Activated CD4-positive, alpha-beta T cell treated with anti-CD3 and anti-CD28 coated beads, Interleukin-2, amount 10 ng/mL, durations not matched to agents 7 days and 5 days (primary cell): ENCODE data around the gene RECK. TPM values are rescaled to one million over a fixed set of nuclear protein-coding genes. Genes with fewer than 3 reads are reported as not detected.

Source experiments
- CTCF ChIA-PET: fragments of 350-600 bp; sonication (Branson Sonifier 250); formaldehyde crosslinking; loops from one replicate; lab custom pipeline; 2021; ENCODE audit warnings: antibody characterized with exemption; lab: Charles Lee
- POLR2A ChIA-PET: fragments of 350-600 bp; sonication (Branson Sonifier 250); formaldehyde crosslinking; loops from one replicate; lab custom pipeline; 2021; ENCODE audit warnings: antibody characterized with exemption; lab: Charles Lee
- DNase-seq: peaks from one replicate; pipeline ENCODE4 v3.0.0-alpha.2; 2020
- H3K27ac Mint-ChIP-seq: one replicate; pipeline ENCODE4 v1.8.0; 2021; ENCODE audit warnings: mild to moderate bottlenecking, moderate library complexity, mixed read lengths
- H3K27me3 Mint-ChIP-seq: one replicate; pipeline ENCODE4 v1.8.0; 2021; ENCODE audit warnings: mixed read lengths
- H3K36me3 Mint-ChIP-seq: one replicate; pipeline ENCODE4 v1.8.0; 2021; ENCODE audit warnings: low read depth, mixed read lengths
- H3K4me1 Mint-ChIP-seq: one replicate; pipeline ENCODE4 v1.8.0; 2021; ENCODE audit warnings: mixed read lengths
- H3K4me3 Mint-ChIP-seq: one replicate; pipeline ENCODE4 v1.8.0; 2021; ENCODE audit warnings: mild to moderate bottlenecking, moderate library complexity, mixed read lengths
- H3K9me3 Mint-ChIP-seq: one replicate; pipeline ENCODE4 v1.8.0; 2021; ENCODE audit warnings: mixed read lengths
- total RNA-seq, 2 experiments: library from RNA; stranded (reverse); gene quantifications; one replicate each; pipeline ENCODE4 v1.2.3, GENCODE V29; 2021

The RECK gene
- total RNA-seq, 2 experiments from 2014 or later, result 7.0 to 8.2 TPM

DNA sequence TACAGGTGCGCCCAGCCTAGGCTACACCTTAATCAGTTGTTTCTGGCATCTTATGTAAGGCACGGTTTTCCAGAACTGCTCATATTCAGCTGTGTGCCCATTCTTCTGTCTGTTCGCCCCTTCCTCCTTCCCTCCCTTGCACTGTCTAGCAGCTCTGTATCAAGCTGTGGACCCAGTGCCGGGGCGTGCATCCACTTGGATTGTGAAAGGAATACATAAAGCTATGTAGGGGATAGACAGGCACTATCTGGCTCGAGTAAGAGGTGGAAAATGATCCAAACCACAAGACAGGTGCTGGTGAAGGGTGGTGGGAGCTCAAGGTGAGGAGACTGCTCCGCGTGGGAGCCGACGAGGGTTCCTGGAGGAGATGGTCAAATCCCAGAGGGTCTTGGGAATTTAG is 101.8 kb downstream of the RECK start:
- H3K9me3 Mint-ChIP-seq, result no peaks in the 10 kb centered on the region
- CTCF ChIA-PET, result interaction anchor here (1.4 to 5.6 kb wide), 3 partner anchors 11 to 31 kb away, joined by 4 to 37 read pairs (median 4); partner anchors contain the start of gene CCIN
- H3K4me3 Mint-ChIP-seq, result peak overlapping the region; percentile 85
- peaks cover 14% of the 10 kb centered on the region for H3K27me3 Mint-ChIP-seq
- POLR2A ChIA-PET, result no interaction called here
- peaks cover 73% of the 10 kb centered on the region for H3K4me1 Mint-ChIP-seq
- H3K27ac Mint-ChIP-seq, result no peak overlapping the region
- peaks cover 38% of the 10 kb centered on the region for H3K36me3 Mint-ChIP-seq
- DNase-seq, result no peak

DNA sequence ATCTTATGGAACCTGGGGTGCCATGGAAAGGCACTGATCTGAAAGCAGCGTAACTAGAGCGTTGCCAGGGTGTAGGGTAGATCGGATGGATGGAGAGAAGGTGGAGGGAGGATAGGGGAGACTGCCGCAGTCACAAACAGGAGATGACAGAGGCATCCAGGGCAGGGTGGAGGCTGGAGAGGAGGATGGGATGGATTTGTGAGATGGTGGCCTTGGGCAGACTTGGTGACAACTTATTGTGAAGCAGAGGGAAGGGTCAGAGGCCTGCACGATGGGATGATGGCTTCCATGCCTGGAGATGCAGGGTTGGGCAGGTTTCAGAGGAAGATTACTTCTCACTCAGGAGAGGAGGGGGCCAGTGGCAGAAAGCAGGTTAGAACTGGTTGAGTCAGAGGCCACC is 102.2 kb downstream of the RECK start:
- no peaks in the 10 kb centered on the region for H3K9me3 Mint-ChIP-seq
- ChIA-PET CTCF (interaction anchor here (1.4 to 5.6 kb wide), 3 partner anchors 11 to 30 kb away, joined by 4 to 37 read pairs (median 4); partner anchors contain the start of gene CCIN), POLR2A (no interaction called here)
- peaks cover 14% of the 10 kb centered on the region for H3K27me3 Mint-ChIP-seq
- no peak overlapping the region for H3K4me3 Mint-ChIP-seq
- no peak overlapping the region for H3K27ac Mint-ChIP-seq
- H3K4me1 Mint-ChIP-seq, result peaks cover 77% of the 10 kb centered on the region
- DNase-seq, result no peak
- peaks cover 42% of the 10 kb centered on the region for H3K36me3 Mint-ChIP-seq

DNA sequence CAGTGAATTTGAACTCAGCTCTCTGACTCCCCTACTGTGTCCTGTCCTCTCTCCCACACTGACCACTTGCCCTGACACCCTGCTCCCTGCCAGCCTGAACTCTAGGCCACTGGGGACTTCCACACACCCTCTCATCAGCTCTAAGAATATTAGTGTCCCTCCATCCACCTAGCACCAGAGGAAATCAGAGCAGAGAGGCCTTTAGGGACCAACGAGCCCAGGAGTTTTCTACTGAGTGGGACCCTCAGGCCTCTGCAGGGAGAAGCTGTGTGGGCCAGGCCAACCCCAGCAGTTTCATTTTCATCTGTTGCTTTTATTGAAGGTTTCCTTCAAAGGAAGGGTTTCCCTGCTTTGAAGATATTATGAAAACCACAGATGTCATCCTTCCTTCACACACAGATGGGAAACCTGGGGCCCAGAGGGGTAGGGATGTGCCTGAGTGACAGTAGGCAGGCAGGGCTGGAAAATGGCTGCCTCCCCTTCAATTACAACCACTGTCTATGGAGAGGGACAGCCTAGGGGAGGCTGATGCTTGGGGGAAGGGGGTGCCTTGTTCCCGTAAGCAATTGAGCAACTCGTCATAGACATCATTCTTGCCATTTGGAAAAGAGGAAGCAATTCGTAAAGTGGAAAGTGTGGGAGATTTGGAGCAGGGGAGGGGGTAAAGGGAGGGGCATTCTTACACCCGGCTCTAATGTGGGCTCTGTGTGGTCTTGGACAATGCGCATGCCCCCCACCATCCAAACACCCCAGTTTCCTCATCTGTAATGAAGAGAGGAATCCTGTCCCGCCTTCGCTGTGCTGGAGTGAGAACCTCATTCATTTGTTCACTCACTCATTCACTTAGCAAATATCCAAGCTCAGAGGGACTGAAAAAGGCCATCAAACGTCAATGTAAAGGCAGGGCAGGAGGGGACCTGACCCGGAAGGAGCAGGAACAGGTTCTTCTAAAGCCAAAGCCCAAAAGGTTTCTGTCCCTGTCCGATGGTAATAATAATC is 103.7 kb downstream of the RECK start:
- Mint-ChIP-seq H3K36me3 (peaks cover 56% of the 10 kb centered on the region), H3K27ac (peak overlapping the region; percentile 59), H3K4me1 (peaks cover 91% of the 10 kb centered on the region), H3K27me3 (peaks cover 7% of the 10 kb centered on the region), H3K4me3 (peak overlapping the region; percentile 57), H3K9me3 (peaks cover 2% of the 10 kb centered on the region)
- ChIA-PET CTCF (interaction anchor here (0.9 to 5.6 kb wide), 5 partner anchors 9 to 50 kb away, joined by 3 to 37 read pairs (median 4); partner anchors contain the start of gene CLTA), POLR2A (no interaction called here)
- DNase-seq, result peak; percentile 63

DNA sequence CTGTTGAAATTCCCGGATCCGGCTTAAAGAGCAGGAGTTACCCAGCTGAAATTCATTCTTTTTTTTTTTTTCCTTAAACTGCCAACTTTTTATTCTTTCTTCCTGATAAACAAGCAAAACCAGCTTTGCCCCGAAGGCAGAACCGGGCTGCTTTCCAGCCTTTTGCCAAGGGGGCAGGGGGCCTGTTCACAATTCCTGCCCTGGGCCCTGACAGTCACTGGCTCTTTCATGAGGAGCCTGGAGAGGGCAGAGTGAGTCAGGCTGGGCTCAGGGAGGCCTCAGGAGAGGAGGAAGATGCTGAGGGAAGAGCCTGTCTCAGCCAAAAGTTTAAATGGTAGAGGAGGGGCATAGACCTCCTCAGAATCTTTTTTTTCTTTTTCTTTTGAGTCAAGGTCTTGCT is 104.6 kb downstream of the RECK start:
- POLR2A ChIA-PET, result no interaction called here
- Mint-ChIP-seq H3K4me3 (peak overlapping the region; percentile 57), H3K27ac (no peak overlapping the region)

DNA sequence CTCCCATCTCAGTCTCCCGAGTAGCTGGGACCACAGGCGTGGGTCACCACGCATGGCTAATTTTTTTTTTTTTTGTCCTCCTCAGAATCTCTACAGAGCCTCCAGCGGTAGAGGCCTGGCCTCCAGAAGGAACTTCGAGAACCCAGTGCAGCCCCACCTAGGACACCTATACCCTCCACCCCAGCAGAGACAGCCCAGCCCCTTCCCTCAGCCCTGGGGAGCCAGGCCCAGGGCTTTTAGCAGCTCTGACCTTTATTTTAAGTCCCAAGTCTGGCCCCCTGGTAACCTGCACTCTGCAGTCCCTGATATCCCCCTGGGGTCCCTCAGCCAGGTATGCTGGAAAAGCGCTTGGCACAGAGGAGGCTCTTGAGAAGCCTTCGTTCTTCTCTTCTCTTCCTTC is 105.0 kb downstream of the RECK start:
- ChIA-PET CTCF (interaction anchor here (0.6 to 4.3 kb wide), 4 partner anchors 24 to 624 kb away, joined by 3 to 19 read pairs (median 10); partner anchors contain the start of gene CLTA), POLR2A (no interaction called here)
- Mint-ChIP-seq H3K36me3 (peaks cover 67% of the 10 kb centered on the region), H3K27me3 (no peaks in the 10 kb centered on the region), H3K9me3 (peaks cover 13% of the 10 kb centered on the region), H3K27ac (peak overlapping the region; percentile 54), H3K4me3 (peak overlapping the region; percentile 80), H3K4me1 (peaks cover 96% of the 10 kb centered on the region)
- DNase-seq, result no peak

More for the DNA sequence above, 104.6 kb downstream of the RECK start:
- CTCF ChIA-PET, result interaction anchor here (0.6 to 4.3 kb wide), 3 partner anchors 25 to 625 kb away, joined by 3 to 19 read pairs (median 3); partner anchors contain the start of gene CLTA
- H3K9me3 Mint-ChIP-seq, result peaks cover 11% of the 10 kb centered on the region
- no peak for DNase-seq
- peaks cover 93% of the 10 kb centered on the region for H3K4me1 Mint-ChIP-seq
- no peaks in the 10 kb centered on the region for H3K27me3 Mint-ChIP-seq
- peaks cover 65% of the 10 kb centered on the region for H3K36me3 Mint-ChIP-seq

DNA sequence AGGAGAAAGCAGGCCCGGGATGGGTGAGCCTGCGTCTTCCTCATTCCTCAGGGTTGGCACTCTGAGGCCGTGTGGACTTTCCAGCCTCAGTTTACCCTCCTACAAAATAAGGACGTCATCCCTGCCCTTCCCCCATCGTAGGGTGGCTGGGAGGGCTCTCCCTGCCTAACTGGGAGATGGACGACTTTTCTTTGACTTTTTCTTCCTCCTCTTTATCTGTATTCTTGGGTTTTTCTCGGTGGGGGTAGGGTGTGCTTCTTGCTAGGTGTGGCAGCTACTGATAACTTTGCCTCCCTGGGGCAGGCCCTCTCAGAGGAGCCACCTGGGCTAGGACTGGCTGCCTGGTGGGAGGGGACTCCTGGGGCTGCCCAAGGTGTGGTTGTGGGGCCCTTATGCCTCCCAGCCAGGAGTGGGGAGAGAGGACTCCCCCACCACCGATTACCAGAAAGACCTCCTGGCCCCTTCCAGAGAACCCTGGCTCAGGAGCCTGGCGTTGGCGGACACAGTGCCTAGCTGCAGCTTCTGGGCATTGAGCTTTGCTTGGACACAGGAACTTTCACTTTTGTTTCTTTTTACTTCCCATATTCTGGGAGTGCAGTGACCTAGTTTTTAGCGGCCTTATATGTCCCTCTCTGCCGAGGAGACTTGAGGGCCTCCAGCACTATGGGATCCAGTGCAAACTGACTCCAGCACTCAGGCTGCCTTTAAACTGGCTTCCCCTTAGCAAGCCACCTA is 106.0 kb downstream of the RECK start:
- H3K36me3 Mint-ChIP-seq, result peaks cover 73% of the 10 kb centered on the region

DNA sequence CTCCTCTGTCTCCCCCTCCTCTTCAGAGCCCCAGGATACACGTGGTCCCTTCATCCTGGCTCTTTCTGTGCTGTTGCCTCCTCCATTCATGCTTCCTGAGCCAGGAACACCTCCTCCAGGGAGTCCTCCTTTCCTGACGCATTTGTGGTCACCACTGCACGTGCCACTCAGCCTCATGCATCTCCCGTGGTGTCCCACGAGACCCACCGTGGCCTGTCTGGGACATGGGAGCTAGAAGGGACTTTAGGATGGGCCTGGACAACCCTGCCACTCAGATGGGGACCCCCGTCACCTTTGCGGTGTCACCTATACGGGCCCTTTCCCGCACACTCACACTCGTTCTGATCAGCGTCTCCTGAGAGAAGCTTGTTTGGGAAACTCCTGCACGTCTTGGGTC is 106.5 kb downstream of the RECK start:
- DNase-seq, result no peak
- POLR2A ChIA-PET, result no interaction called here
- peaks cover 17% of the 10 kb centered on the region for H3K9me3 Mint-ChIP-seq
- peaks cover 98% of the 10 kb centered on the region for H3K4me1 Mint-ChIP-seq
- H3K4me3 Mint-ChIP-seq, result peak overlapping the region; percentile 80
- H3K36me3 Mint-ChIP-seq, result peaks cover 73% of the 10 kb centered on the region
- peak overlapping the region; percentile 94 for H3K27ac Mint-ChIP-seq
- no peaks in the 10 kb centered on the region for H3K27me3 Mint-ChIP-seq
- CTCF ChIA-PET, result interaction anchor here (0.8 to 4.3 kb wide), 6 partner anchors 11 to 105 kb away, joined by 3 to 19 read pairs (median 4); no protein-coding TSS in a partner anchor

More for the DNA sequence above, 106.0 kb downstream of the RECK start:
- H3K27me3 Mint-ChIP-seq, result no peaks in the 10 kb centered on the region
- ChIA-PET POLR2A (no interaction called here), CTCF (interaction anchor here (0.8 to 4.3 kb wide), 6 partner anchors 12 to 104 kb away, joined by 3 to 19 read pairs (median 4); no protein-coding TSS in a partner anchor)
- peak overlapping the region; percentile 80 for H3K4me3 Mint-ChIP-seq
- peaks cover 17% of the 10 kb centered on the region for H3K9me3 Mint-ChIP-seq
- peak overlapping the region; percentile 94 for H3K27ac Mint-ChIP-seq
- no peak for DNase-seq
- peaks cover 98% of the 10 kb centered on the region for H3K4me1 Mint-ChIP-seq

DNA sequence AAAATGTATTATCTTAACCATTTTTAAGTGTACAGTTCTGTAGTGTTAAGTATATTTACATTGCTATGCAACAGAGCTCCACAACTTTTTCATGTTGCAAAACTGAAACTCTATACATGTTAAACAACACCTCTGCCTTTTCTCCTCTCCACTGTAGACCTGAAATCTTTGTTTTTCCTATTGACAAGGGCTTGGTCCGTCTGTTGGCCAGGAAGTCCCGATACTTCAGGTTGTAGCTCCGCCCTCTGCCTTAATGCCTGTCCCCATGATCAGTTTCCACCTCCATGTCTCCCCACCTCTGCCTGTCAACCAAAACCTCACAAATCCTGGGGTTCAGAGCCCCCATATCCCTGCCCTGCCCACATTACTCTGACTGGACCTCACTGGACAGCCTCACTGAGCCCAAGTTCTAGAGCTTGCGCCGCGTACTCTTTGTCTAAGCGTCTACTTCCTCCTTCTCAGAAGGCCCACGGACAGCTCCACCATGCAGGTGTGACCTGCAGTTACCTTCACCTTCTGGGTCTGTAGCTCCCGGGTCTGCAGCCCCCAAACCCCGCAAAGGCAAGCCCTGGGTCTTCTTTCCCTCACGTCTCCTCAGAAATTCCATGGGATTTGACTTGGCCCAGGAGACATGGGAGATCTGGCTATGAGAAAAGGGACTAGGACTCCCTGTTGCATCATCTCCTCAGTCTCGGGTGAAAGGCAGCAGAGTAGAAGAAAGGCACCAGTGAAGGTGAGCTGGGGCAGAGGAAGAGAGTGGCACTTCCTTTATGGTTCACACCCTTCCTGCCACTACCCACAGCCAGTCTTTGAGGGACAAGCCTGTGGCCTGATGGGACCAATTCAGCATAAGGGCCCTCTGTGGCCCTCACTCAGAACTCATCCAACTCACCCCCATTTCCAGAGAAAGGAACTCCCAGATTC is 107.9 kb downstream of the RECK start:
- ChIA-PET CTCF (interaction anchor here (1.1 to 4.3 kb wide), 7 partner anchors 8 to 45 kb away, joined by 4 to 19 read pairs (median 5); partner anchors contain the start of gene GLIPR2), POLR2A (interaction anchor here (0.6 kb wide), 1 partner anchor 80 kb away, joined by 3 read pairs; no protein-coding TSS in a partner anchor)
- H3K27me3 Mint-ChIP-seq, result no peaks in the 10 kb centered on the region
- peaks cover 71% of the 10 kb centered on the region for H3K36me3 Mint-ChIP-seq
- peak overlapping the region; percentile 80 for H3K4me3 Mint-ChIP-seq
- H3K27ac Mint-ChIP-seq, result peak overlapping the region; percentile 94
- H3K9me3 Mint-ChIP-seq, result peaks cover 17% of the 10 kb centered on the region
- DNase-seq, result peak; percentile 53
- peaks cover 95% of the 10 kb centered on the region for H3K4me1 Mint-ChIP-seq

DNA sequence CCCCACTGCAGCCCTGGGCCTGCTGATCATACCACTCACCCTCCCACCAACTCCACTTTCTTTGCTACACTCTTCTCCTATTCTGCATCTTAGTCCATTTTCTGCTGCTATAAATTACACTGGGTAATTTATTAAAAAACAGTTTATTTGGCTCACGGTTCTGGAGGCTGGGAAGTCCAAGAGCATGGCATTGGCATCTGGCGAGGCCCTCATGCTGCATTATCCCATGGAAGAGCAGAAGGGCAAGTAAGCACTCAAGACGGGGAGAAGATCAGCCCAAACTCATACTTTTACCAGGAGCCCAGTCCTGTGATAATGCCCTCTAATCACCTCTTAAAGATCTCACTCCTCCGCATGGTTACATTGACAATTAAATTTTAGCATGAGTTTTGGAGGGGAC is 109.3 kb downstream of the RECK start:
- CTCF ChIA-PET, result no interaction called here
- H3K36me3 Mint-ChIP-seq, result peaks cover 72% of the 10 kb centered on the region

DNA sequence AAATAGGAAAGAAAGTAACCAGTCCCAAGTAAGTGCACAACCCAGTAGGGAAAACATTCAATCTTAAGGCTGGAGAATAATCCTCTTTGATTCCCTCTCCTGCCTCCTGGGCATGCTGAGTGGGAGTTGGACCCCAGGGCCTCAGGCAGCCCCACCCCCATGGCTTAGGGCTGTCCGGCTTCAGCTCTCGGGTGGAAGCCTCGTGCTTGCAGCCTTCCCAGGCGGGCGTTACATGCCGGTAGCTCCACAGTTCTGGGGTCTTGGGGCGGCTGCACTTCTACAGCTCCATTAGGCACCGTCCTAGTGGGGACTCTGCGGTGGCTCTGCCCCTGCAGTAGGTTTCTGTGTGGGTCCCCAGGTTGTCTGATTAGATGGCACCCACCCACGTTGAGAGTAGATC is 109.9 kb downstream of the RECK start:
- no peak for DNase-seq
- Mint-ChIP-seq H3K4me3 (no peak overlapping the region), H3K36me3 (peaks cover 76% of the 10 kb centered on the region), H3K27ac (peak overlapping the region; percentile 67), H3K27me3 (no peaks in the 10 kb centered on the region), H3K4me1 (peaks cover 94% of the 10 kb centered on the region), H3K9me3 (peaks cover 17% of the 10 kb centered on the region)
- POLR2A ChIA-PET, result no interaction called here
- CTCF ChIA-PET, result interaction anchor here (6.8 kb wide), 1 partner anchor 9 kb away, joined by 37 read pairs; the partner anchor contains the start of gene GLIPR2

More for the DNA sequence above, 109.3 kb downstream of the RECK start:
- POLR2A ChIA-PET, result no interaction called here
- no peaks in the 10 kb centered on the region for H3K27me3 Mint-ChIP-seq
- DNase-seq, result no peak
- H3K4me1 Mint-ChIP-seq, result peaks cover 95% of the 10 kb centered on the region
- peaks cover 17% of the 10 kb centered on the region for H3K9me3 Mint-ChIP-seq
- H3K4me3 Mint-ChIP-seq, result no peak overlapping the region
- H3K27ac Mint-ChIP-seq, result peak overlapping the region; percentile 1

DNA sequence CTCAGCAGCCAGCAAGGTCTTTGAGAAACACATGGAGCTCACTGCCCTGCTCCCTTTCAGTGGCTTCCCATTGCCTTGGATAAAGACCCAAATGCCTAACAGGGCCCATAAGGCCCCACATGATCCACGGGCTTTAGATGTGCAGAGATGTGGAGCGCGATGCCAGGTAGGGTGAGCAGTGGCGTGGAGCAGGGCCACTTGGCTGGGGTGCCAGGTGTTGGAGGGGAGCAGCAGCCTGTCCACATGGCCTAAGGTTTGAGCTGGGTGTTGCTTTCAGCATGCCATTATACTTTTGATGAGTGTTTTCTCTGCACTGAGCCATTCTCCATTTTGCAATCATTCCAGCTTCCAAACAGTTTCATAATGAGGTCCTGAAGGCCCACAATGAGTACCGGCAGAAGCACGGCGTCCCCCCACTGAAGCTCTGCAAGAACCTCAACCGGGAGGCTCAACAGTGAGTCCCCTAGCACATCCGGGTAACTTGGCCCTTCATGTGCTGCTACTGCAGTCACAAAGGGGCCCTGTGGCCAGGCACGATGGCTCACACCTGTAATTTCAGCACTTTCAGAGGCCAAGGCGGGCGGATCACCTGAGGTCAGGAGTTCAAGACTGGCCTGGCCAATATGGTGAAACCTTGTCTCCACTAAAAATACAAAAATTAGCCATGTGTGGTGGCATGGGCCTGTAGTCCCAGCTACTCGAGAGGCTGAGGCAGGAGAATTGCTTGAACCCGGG is 110.9 kb downstream of the RECK start:
- H3K27ac Mint-ChIP-seq, result peak overlapping the region; percentile 67
- DNase-seq, result no peak
- no peak overlapping the region for H3K4me3 Mint-ChIP-seq
- peaks cover 17% of the 10 kb centered on the region for H3K9me3 Mint-ChIP-seq
- no peaks in the 10 kb centered on the region for H3K27me3 Mint-ChIP-seq
- H3K4me1 Mint-ChIP-seq, result peaks cover 93% of the 10 kb centered on the region
- ChIA-PET CTCF (interaction anchor here (0.6 to 6.8 kb wide), 5 partner anchors 10 to 43 kb away, joined by 3 to 37 read pairs (median 6); partner anchors contain the start of genes CLTA and GLIPR2), POLR2A (no interaction called here)
- peaks cover 77% of the 10 kb centered on the region for H3K36me3 Mint-ChIP-seq
